NCI-H226 (cell line): ENCODE measurements around the gene RBM47.
A peak's percentile ranks its signal among the peaks of the same experiment; 100 is the strongest.
"Not testable (repeated sequence)": the region's sequence is repeated elsewhere in the genome, so short reads cannot be mapped to it uniquely, and the experiment has no call there.

ENCODE experiments used
- DNase-seq: peaks from one replicate; pipeline ENCODE4 v3.0.0-alpha.2; 2015

RBM47 gene

DNA sequence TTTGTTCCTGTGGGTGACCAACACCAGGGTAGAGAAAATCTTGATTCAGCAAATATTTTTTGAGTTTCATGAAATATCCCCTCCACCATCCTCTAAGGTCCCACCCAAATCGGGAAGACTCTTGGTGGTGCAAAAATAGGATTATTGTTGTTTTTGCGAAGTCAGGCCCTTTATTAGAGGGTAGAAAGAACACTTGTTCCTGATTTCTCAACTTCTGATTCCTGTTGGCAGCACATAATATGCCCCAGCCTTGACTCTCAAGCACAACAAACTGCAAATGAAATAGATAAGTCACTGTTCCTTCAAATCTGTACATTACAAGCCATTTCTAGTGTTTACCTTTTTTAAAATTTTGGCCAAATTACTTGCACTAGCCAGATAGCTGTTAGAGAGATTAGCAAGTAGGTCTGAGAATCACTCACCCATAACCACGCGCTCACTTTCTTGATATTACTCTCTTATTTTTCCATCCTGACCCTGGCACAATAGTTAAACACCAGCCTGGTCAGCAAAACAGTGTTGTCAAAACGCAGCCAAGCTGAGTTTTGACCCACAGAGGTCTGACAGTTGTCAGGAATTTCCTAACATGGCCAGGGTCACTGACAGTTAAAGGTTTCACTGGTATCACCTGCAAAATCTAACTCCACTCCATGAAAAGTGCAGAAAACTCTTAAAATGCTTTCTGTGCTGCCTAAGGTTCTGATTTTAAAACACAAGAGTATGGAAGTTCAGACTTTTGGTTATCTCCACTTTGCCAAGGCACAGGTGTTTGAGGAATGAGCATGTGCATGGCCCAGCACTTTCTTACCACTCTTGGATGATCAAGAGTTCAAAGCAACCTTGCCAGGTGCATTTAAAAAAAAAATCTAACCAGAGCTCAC is 69.8 kb downstream of the RBM47 start:
- DNase-seq = no peak

DNA sequence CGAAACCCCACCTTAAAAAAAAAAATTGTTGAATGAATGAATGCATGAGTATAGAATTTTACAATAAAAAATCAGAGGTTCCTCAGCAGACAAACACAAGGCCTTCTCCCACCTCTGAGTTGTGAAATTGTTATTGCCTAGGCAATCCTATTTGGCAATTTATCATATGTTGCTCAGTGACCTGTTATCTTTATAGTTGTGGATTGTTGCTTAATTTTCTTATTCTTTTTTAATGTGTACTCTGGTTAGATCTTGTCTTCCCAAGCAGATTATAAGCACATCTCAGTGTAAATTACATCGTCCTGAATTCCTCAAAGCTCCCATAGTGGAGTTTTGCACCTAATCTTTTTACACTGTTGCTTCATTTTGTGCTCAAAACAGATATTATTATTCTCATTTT is 71.9 kb downstream of the RBM47 start:
- peak; percentile 63 for DNase-seq

DNA sequence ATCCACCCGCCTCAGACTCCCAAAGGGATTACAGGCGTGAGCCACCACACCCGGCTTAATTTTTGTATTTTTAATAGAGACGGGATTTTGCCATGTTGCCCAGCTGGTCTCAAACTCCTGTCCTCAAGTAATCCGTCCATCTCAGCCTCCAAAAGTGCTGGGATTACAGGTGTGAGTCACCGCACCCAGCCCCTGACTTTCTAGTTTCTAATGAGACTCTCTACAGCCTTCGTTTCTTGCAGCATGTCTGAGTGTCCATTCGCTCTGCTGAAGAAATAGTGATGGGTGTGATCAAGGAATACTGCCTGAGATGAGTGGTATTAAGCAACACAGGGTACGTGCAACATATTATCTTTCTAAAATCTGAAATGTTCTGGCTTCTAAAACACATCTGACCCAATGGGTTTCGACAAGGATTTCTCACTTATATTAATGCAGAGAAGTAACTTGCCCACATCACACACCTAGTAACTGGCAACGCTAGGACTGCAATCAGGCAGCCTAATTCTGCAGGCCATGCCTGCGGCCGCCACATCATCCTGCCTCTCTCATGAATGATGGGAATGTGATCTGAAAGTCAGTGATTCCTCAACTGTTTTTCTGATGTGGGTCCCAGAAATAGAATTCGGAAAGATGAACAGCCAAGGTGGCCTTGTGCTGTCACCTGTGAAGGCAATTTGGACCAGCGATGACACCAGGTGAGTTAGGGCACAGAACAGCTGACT is 74.3 kb downstream of the RBM47 start:
- DNase-seq = no peak

DNA sequence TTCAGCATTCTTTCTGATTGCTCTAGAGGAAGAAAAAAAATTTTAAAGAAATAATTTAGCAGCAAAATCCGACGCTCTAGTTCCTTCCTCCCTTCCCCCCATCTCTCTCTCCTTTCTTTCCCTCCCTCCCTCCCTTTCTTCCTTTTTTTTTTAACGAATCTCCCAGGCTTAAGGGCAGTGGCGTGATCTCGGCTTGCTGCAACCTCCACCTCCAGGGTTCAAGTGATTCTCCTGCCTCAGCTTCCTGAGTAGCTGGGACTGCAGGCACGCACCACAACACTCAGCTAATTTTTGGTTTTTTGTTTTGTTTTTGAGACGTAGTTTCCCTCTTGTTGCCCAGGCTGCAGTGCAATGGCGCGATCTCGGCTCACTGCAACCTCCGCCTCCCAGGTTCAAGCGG is 75.0 kb downstream of the RBM47 start:
- DNase-seq = not testable (repeated sequence)

DNA sequence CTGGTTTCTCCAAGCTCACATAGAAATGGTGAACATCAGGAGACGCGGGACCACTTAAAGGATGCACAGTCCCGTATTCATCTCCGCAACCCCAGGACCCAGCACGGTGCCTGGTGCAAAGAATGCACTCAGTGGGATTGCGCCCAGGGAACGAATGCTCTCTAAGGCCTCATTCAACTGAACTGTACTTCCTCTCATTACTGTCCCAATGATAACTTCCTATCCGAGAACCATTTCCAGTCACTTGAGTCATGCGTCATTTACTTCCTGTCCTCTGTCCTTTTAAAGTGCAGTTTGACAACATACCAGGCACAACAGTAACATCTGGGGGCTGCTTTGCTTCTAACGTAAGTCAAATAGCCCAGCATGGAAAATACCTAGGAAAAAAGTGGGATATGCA is 75.7 kb downstream of the RBM47 start:
- DNase-seq = no peak

DNA sequence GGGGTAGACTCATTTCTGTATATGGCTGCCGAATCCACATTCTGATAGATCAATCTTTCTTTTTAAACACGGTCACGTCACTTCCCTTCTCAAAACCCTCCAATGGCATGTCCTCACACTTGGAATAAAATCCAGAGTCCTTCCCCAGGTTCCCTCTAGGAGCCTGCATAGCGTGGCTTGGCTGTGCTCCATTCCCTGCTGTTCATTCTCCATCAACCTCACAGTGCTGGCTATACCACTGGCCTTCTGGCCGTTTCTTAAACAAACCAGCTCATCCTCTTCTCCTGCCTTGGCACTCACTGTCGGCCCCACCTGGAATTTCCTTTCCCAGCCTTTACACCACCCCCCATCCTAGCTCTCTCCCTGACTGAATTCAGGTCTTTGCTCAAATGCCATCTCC is 77.1 kb downstream of the RBM47 start:
- peak; percentile 54 for DNase-seq

DNA sequence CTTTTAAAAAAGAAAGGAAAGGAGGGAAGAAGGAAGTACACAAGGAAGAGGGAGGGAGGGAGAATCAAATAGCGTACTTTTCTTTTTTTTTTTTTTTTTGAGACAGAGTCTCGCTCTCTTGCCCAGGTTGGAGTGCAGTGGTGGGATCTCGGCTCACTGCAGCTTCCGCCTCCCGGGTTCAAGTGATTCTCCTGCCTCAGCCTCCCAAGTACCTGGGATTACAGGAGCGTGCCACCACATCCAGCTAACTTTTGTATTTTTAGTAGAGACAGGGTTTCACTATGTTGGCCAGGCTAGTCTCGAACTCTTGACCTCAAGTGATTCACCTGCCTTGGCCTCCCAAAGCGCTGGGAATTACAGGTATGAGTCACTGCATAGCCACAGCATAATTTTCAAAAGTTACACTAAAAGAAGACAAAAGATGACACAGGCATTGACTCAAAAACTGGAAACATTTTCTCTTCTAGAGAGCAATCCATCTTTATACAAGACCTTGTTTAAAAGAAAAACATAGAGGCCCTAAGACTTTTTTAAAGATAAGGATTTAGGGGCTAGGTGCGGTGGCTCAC is 78.0 kb downstream of the RBM47 start:
- DNase-seq = peak; percentile 32

DNA sequence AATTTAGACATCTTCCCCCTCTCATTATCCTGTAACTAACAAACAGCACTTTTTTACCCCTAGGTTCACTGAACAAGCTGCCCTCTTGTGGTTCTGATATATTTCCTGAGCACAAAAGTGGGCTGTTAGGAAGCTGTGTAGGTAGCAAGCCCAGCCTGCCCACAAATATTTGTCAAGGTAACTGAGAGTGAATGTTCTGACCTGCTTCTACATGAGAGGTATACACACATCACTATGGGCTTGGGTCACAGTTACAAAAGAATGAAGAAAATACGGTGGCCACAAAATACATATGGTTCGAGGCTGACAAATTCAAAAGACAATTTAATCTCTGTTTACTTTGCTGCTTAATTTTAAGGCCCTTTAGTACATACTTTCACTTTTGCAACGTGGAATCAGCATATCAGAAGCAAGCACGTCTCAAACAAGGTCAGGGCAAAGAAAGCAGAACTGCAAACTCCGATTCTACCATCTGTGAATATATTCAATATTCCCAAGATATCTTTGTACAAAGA is 78.7 kb downstream of the RBM47 start:
- DNase-seq = peak; percentile 24

DNA sequence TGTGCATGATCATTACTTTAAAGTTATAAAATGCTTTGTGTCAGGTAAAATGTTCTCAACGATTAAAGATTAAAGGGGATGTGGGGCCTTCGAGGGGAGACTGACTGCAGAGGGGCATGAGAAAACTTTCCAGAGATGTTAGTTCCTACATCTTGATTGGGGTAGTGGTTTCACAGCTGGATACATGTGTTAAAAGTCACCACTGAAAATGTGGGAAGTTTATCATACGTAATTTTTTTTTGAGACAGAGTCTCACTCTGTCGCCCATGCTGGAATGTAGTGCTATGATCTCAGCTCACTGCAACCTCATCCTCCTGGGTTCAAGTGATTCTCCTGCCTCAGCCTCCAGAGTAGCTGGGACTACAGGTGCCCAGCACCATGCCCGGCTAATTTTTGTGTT is 79.5 kb downstream of the RBM47 start:
- DNase-seq = no peak

DNA sequence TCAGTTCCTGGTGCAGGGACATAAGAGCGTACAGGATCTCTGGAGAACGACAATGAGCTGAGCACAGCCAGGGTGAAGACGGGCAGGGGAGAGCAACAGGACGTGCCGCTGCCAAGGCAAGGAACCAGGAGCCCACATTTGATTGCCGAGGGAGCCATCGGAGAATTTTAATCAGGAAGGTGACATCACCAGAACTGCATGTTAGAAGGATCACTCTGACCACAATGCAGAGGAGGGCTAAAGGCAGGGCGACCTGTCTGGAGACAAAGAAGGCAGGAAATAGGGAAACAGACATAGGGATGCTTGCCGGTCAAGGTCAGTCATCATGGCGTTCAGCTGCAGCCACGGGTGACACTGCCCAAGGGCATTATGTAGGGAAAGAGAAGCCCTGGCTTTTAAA is 81.4 kb downstream of the RBM47 start:
- no peak for DNase-seq

DNA sequence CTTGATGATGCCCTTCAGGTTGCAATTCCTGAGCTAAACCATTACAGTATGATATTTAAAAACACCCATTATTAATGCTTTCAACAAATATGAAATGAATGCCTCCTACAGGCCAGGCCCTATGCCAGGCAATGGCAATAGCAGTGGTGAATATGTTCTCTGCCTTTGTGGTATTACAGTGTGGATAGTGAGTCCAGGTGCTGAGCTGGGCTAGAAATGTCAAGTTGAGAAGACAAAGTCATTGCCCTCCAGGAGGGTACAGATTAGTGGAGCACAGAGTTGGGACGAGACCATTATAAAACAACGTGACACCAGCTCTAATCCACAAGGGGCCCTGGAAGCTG is 81.9 kb downstream of the RBM47 start:
- DNase-seq = no peak

DNA sequence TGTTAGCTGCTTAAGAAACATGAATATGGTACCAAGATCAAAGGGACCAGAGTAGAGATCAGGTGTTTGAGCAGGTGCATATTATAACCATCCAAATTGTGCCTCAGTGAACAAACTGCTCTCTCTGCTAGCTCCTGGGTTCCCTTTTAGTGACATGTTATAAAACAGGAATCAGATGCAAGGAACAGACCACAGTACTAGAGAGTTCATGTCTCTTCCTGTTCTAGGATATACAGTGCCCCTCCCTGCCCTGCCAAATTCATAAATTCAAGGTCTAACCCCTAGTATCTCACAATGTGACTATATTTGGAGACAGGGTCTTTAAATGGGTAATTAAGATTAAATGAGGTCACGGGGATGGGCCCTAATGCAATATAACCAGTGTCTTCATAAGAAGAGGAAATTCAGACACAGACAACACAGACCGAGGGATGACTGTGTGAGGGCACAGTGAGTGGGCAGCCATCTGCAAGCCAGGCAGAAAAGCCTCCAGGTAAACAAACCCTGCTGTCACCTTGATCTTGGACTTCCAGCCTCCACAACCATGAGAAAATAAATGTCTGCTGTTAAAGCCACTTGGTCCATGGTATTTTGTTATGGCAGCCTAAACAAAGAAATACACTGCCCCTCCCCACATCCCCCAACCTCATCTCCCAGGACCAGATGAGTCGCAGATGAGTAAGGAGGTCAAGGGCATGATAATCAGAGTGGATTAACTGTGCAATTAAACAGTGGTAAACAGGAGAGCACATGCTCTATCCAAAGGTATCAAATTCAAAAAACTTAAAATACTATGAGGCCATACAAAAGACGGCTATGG is 82.5 kb downstream of the RBM47 start:
- no peak for DNase-seq

DNA sequence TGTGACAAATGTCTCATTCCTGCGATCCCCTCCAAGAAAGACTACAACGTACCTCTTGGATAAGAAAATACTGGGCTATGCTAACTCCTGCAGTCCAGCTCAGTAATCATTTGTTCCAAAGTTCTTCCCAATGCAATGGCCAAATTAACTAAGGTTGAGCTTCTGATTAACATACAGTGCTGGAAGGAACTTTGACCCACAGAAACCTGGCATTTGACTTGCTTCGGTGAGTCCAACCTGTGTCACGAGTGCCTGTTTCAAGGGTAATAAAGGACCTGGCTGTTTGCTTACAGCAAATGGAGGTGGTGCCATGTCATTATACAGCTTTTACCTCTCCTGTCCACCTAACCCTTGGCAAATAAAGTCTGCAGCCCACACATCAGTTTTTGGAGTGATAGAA is 83.2 kb downstream of the RBM47 start:
- DNase-seq = no peak

DNA sequence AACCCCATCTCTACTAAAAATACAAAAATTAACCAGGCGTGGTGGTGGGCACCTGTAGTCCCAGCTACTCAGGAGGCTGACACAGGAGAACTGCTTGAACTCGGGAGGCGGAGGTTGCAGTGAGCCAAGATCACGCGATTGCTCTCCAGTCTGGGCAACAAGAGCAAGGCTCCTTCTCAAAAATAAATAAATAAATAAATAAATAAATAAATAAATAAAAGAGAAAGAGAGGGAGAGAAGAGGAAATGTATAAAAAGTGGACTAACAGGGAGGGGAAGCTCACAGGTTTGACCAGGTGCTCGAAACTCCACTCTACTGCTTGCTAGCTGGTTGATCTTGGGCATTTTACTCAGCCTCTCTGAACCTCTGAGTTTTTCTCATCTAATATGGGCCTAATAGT is 84.2 kb downstream of the RBM47 start:
- DNase-seq = not testable (repeated sequence)

DNA sequence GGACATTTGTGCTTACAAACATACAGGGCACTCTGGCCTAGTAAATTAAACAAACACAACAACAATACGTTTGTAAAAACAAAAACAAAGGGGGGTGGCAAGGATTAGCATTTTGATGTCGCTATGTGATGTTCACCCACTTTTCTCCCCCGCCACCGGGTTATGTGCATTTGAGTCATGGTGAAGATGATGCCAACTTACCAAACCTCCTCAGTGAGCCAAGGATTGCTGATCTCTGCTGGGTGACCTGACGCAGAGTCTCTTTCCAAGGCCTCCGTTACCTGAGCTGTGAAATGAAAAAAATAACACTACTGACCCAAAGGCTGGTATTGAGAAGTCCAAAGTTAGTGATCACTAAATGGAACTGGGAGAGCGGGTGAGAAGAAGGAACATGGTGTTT is 85.4 kb downstream of the RBM47 start:
- no peak for DNase-seq

DNA sequence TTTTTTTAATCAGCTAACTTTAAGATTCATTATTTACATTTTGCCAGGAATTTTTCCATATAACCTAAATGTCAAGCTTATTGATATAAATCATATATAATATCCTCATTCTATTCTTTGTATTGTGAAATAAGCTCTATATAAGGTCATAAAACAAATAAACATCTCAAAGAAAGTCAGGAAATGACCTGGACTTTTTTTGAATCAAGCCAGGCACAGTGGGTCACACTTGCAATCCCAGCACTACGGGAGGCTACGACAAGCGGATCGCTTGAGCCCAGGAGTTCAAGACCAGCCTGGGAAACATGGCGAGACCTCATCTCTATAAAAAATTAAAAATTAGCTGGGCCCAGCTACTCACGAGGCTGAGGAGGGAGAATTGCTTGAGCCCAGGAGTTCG is 88.9 kb downstream of the RBM47 start:
- no peak for DNase-seq

DNA sequence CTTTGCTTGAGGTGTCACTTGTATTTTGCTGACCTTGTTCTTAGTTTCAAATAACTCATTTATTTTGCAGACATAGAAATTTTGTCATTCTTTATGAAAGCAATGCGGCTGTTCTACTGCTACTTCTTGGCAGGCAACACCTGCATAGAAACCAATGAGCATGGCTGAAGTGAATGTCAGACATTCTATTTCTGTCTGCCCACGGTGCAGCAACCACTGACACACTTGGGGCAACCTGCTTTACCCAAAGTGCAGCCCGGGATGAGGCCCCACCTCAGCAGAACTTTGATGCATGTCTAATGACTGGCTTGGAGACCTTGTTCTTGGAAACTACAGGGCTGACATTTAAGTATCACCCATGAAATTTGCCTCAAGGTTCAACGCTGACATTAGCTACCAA is 93.6 kb downstream of the RBM47 start:
- DNase-seq = no peak

DNA sequence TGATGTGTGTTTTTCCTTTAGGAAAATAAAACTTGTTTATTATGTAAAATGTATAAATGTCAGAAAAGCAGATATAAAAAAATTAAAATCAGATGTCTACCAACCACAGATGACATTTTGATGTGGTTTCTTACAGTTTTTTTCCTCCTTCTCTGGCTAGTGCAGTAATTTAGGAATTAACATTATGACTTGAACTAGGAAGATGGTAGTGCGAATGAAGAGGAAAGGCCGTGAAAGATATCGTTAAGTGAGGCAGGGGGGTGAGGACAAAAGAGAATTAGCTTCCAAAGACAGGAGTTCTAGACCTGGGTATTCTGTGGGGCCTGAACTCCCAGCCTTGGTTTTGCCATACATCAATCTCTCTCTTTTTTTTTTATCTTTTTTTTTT is 98.0 kb downstream of the RBM47 start:
- DNase-seq = no peak

DNA sequence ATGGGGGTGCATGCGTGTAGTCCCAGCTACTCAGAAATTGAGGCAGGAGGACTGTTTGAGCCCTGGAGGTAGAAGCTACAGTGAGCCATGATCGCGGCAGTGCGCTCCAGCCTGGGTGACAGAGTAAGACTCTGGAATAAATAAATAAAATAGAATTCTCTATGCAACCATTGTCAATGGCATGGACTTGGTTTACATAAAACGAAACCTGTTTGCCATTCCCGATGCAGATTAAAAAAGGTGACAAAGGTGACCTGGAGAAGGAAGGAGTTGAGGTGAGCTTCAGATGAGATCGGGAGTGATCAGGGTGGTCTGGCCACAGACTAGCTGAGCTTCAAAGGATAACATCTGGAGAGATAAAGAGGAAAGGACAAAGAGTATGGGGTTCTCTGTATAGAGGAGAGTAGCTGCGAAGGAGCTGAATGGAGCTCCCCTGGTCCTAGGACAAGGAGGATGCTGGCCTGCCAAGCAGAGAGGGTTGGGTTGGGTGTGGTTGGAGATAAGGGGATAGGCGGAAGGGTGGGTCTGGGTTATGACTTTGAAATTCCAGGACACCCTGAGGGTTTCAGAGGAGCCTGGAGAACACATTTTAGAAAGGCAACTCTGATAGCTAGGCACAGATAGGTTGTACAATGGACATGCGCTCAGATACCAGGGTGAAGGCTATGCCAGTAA is 98.6 kb downstream of the RBM47 start:
- DNase-seq = peak; percentile 15

DNA sequence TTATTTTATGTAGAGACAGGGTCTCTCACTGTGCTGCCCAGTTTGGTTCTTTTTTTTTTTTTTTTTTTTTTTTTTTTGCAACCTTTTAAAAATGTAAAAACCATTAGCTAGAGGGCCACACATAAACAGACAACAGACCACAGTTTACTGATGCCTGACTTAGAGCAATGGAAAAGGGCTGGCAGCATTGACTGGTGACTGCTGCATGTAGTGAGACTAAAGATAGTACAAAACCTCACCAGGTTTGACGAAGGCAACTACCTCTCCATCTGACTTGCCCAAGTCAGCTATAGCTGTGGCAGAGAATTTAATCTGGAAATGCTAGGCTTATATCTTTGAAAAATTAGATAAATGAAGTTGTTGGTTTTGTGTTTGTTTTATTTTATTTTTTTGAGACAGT is 102.9 kb downstream of the RBM47 start:
- no peak for DNase-seq

DNA sequence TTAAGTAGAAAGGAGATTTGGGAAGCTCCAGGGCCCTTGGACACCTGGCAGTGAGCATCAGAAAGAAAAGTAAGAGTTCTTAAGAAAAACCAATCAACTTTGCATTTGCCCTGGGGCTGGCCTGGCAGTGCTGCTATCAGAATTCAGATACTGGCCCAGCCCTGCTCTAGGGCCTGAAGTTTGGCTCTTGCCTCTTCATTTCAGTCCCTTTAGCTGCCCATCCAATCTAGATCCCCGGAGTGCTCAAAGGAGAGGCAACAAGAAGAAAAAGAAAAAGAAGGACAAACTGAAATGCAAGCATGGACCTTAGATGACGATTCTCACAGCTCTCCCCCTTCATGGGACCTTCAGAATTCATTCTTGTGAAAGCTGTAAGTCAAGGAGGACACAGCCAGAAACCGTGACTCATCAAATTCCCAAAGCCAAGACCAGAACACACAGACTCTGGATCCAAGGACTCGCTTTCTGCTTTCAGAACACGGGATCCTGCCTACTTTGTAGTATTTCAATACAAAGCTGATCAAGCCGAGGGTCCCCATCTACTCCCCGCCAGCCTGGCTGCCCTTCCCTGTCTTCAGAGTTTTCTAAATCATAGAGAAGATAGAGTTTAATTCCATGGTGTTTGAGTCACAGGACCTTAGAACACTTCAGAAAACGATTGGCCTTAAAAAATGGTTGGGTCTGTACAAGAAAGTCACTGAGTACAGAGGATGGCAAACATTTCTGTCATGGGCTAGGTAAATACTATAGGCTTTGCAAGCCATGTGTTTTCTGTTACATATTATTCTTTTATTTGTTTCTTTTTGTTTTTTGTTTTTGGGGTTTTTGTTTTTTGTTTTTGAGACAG is 103.7 kb downstream of the RBM47 start:
- DNase-seq = peak; percentile 66
